HT1080 (cell line): ENCODE results near the gene KRTAP10-7. TPM values are rescaled to one million over a fixed set of nuclear protein-coding genes. Genes with fewer than 3 reads are reported as not detected.
"Not testable (repeated sequence)": the region's sequence is repeated elsewhere in the genome, so short reads cannot be mapped to it uniquely, and the experiment has no call there.

Experiments used
- DNase-seq: peaks from one replicate; pipeline ENCODE4 v3.0.0-alpha.2; 2015; ENCODE audit warnings: low read depth
- total RNA-seq: library from RNA; depleted of rRNA; stranded (reverse); fragments of >200 nt; shearing (Covaris generic); gene quantifications from 2 replicates; pipeline ENCODE4 v1.2.3, GENCODE V29; 2014

The KRTAP10-7 gene
- total RNA-seq, 1 experiment from 2014 or later, result not detected

GRCh38 chr21:44628707-44629391 is 28.5 kb downstream of the KRTAP10-7 start:
- no peak for DNase-seq

GRCh38 chr21:44630440-44630839 is 30.0 kb downstream of the KRTAP10-7 start:
- DNase-seq, result no peak

GRCh38 chr21:44632067-44632466 is 31.7 kb downstream of the KRTAP10-7 start:
- DNase-seq, result no peak

- DNase-seq, result no peak
Observed at GRCh38 chr21:44636209-44637017, 36.0 kb downstream of the KRTAP10-7 start.

- DNase-seq, result no peak
Observed at GRCh38 chr21:44637018-44637850, 36.8 kb downstream of the KRTAP10-7 start, which contains the start of gene KRTAP10-10. Gene KRTAP10-10, plus strand, starts transcription at chr21:44637356. Its CDS starts 62 bp downstream, at chr21:44637418.

GRCh38 chr21:44637851-44638348 is 37.5 kb downstream of the KRTAP10-7 start:
- not testable (repeated sequence) for DNase-seq

GRCh38 chr21:44638506-44639330 is 38.3 kb downstream of the KRTAP10-7 start:
- DNase-seq, result not testable (repeated sequence)

GRCh38 chr21:44639331-44639655 is 38.9 kb downstream of the KRTAP10-7 start:
- no peak for DNase-seq

GRCh38 chr21:44640761-44641160 is 40.4 kb downstream of the KRTAP10-7 start:
- DNase-seq, result no peak

- no peak for DNase-seq
Observed at GRCh38 chr21:44643741-44644310, 43.4 kb downstream of the KRTAP10-7 start.

GRCh38 chr21:44644878-44645277 is 44.5 kb downstream of the KRTAP10-7 start:
- no peak for DNase-seq

GRCh38 chr21:44646366-44647221 is 46.2 kb downstream of the KRTAP10-7 start, which contains the start of gene KRTAP10-11:
Gene KRTAP10-11, plus strand, starts transcription at chr21:44646414. Its CDS starts 45 bp downstream, at chr21:44646459.
- not testable (repeated sequence) for DNase-seq

- DNase-seq, result no peak
Observed at GRCh38 chr21:44647222-44647552, 46.8 kb downstream of the KRTAP10-7 start.

- no peak for DNase-seq
Observed at GRCh38 chr21:44648557-44649311, 48.3 kb downstream of the KRTAP10-7 start.

- no peak for DNase-seq
Observed at GRCh38 chr21:44649521-44650100, 49.2 kb downstream of the KRTAP10-7 start.

- no peak for DNase-seq
Observed at GRCh38 chr21:44650265-44650972, 50.0 kb downstream of the KRTAP10-7 start.

GRCh38 chr21:44650973-44651675 is 50.7 kb downstream of the KRTAP10-7 start:
- no peak for DNase-seq
